ENCODE measurements around the gene XRCC3. TPM values are rescaled to one million over a fixed set of nuclear protein-coding genes. Genes with fewer than 3 reads are reported as not detected.
A peak's percentile ranks its signal among the peaks of the same experiment; 100 is the strongest.

Gene XRCC3
- total and polyA plus RNA-seq, 8 donors: 9.2 to 26.0 (median 17.8) TPM

GRCh38 chr14:103704708-103705107, 10.5 kb downstream of the XRCC3 start:
- ATAC-seq: no peak
- H3K4me3 ChIP-seq: no peak overlapping the region
- no peak for TF ChIP-seq CTCF (IDR thresholded peaks at IDR 0.05)

GRCh38 chr14:103703433-103704385, 11.5 kb downstream of the XRCC3 start:
- Histone ChIP-seq H3K36me3 (peaks cover 0 to 94% of the 10 kb centered on the region in 2 donors), H3K9me3 (no peaks in the 10 kb centered on the region), H3K4me3 (no peak overlapping the region), H3K4me1 (peaks cover 7 to 38% of the 10 kb centered on the region in 2 donors), H3K27me3 (no peaks in the 10 kb centered on the region), H3K27ac (no peak overlapping the region)
- ATAC-seq (no peak), DNase-seq (peak in 1 of 4 donors; percentile 57)
- no peak for TF ChIP-seq CTCF (IDR thresholded peaks at IDR 0.05)
- intact Hi-C loops (cut with DNase I): no loop called here

More at GRCh38 chr14:103704708-103705107, 10.5 kb downstream of the XRCC3 start:
- DNase-seq: peak in 1 of 4 donors; percentile 67
- Histone ChIP-seq H3K4me1 (peaks cover 7 to 33% of the 10 kb centered on the region in 2 donors), H3K36me3 (peaks cover 0 to 91% of the 10 kb centered on the region in 2 donors), H3K27ac (peak overlapping the region; percentile 48 to 51), H3K27me3 (no peaks in the 10 kb centered on the region), H3K9me3 (no peaks in the 10 kb centered on the region)
- intact Hi-C loops (cut with DNase I): no loop called here

GRCh38 chr14:103702497-103703432, 12.5 kb downstream of the XRCC3 start:
- Histone ChIP-seq H3K9me3 (no peaks in the 10 kb centered on the region), H3K27me3 (no peaks in the 10 kb centered on the region), H3K4me3 (no peak overlapping the region), H3K36me3 (peaks cover 0 to 94% of the 10 kb centered on the region in 2 donors), H3K27ac (no peak overlapping the region), H3K4me1 (peaks cover 7 to 47% of the 10 kb centered on the region in 2 donors)
- TF ChIP-seq CTCF (IDR thresholded peaks at IDR 0.05): no peak
- peak in 1 of 4 donors; percentile 39 for DNase-seq
- intact Hi-C loops (cut with DNase I): no loop called here
- no peak for ATAC-seq

GRCh38 chr14:103702095-103702494, 13.2 kb downstream of the XRCC3 start:
- ATAC-seq: no peak
- no peak for TF ChIP-seq CTCF (IDR thresholded peaks at IDR 0.05)
- Histone ChIP-seq H3K27me3 (no peaks in the 10 kb centered on the region), H3K27ac (no peak overlapping the region), H3K4me1 (peaks cover 7 to 54% of the 10 kb centered on the region in 2 donors), H3K9me3 (no peaks in the 10 kb centered on the region), H3K4me3 (no peak overlapping the region), H3K36me3 (peaks cover 0 to 93% of the 10 kb centered on the region in 2 donors)
- intact Hi-C loops (cut with DNase I): no loop called here
- DNase-seq: peak in 1 of 4 donors; percentile 67

Data from left lung (tissue), 10 donors.